Ishikawa (cell line): ENCODE measurements around the gene CDRT4.

ENCODE experiments used
- CEBPB ChIP-seq: IDR thresholded peaks from 2 replicates; pipeline ENCODE4 v1.6.1; 2012
- EGR1 ChIP-seq: IDR thresholded peaks from 2 replicates; pipeline ENCODE4 v1.6.1; 2012
- EP300 ChIP-seq: IDR thresholded peaks from 2 replicates; pipeline ENCODE4 v1.6.1; 2012; ENCODE audit warnings: borderline replicate concordance
- FOXM1 ChIP-seq: IDR thresholded peaks from 2 replicates; pipeline ENCODE4 v1.6.1; 2012; ENCODE audit warnings: low read depth, borderline replicate concordance
- MAX ChIP-seq: IDR thresholded peaks from 2 replicates; pipeline ENCODE4 v1.6.1; 2012
- NFIC ChIP-seq: IDR thresholded peaks from 2 replicates; pipeline ENCODE4 v1.6.1; 2012
- RAD21 ChIP-seq: IDR thresholded peaks from 2 replicates; pipeline ENCODE4 v1.6.1; 2012; ENCODE audit warnings: low read depth
- REST ChIP-seq: IDR thresholded peaks from 2 replicates; pipeline ENCODE4 v1.6.1; 2012; ENCODE audit warnings: low read depth, mild to moderate bottlenecking
- TAF1 ChIP-seq: IDR thresholded peaks from 2 replicates; pipeline ENCODE4 v1.6.1; 2012; ENCODE audit warnings: low read depth, mild to moderate bottlenecking
- TCF12 ChIP-seq: IDR thresholded peaks from 2 replicates; pipeline ENCODE4 v1.6.1; 2012; ENCODE audit warnings: low read depth
- TEAD4 ChIP-seq: IDR thresholded peaks from 2 replicates; pipeline ENCODE4 v1.6.1; 2012
- USF1 ChIP-seq: IDR thresholded peaks from 2 replicates; pipeline ENCODE4 v1.6.1; 2012
- YY1 ChIP-seq: IDR thresholded peaks from 2 replicates; pipeline ENCODE4 v1.6.1; 2012; ENCODE audit warnings: low read depth
- ZBTB7A ChIP-seq: IDR thresholded peaks from 2 replicates; pipeline ENCODE4 v1.6.1; 2012; ENCODE audit warnings: low read depth

CDRT4 gene

GRCh38 chr17:15444805-15445204, 22.6 kb downstream of the CDRT4 start:
- no peak for TF ChIP-seq TCF12
- TF ChIP-seq ZBTB7A: no peak
- TF ChIP-seq CEBPB: no peak
- no peak for TF ChIP-seq EGR1
- no peak for TF ChIP-seq TEAD4

GRCh38 chr17:15442311-15443180, 24.9 kb downstream of the CDRT4 start:
- TF ChIP-seq TCF12 (no peak), ZBTB7A (no peak)

GRCh38 chr17:15441315-15441714, 26.1 kb downstream of the CDRT4 start:
- no peak for TF ChIP-seq FOXM1
- no peak for TF ChIP-seq TCF12
- TF ChIP-seq CEBPB: no peak
- TF ChIP-seq RAD21: no peak
- TF ChIP-seq MAX: no peak
- TF ChIP-seq EGR1: no peak
- no peak for TF ChIP-seq ZBTB7A
- no peak for TF ChIP-seq NFIC

GRCh38 chr17:15440347-15440746, 27.1 kb downstream of the CDRT4 start:
- TF ChIP-seq REST: no peak
- no peak for TF ChIP-seq TEAD4
- TF ChIP-seq EP300: no peak

GRCh38 chr17:15438491-15439105, 28.8 kb downstream of the CDRT4 start:
- no peak for TF ChIP-seq REST
- no peak for TF ChIP-seq USF1
- TF ChIP-seq YY1: no peak
- TF ChIP-seq EGR1: no peak
- TF ChIP-seq TEAD4: no peak
- no peak for TF ChIP-seq NFIC
- no peak for TF ChIP-seq TCF12
- TF ChIP-seq RAD21: no peak
- no peak for TF ChIP-seq MAX

GRCh38 chr17:15437303-15437635, 30.2 kb downstream of the CDRT4 start:
- TF ChIP-seq MAX: no peak
- no peak for TF ChIP-seq NFIC
- no peak for TF ChIP-seq TEAD4
- TF ChIP-seq EP300: no peak
- TF ChIP-seq TAF1: no peak
- no peak for TF ChIP-seq USF1

- TF ChIP-seq RAD21 (peak; percentile 7; the same call in 1 of the 2 replicates), TEAD4 (no peak)
These were observed 30.7 kb downstream of the CDRT4 start for GRCh38 chr17:15436473-15437302.
